Endothelial cell of umbilical vein (primary cell): ENCODE data around the gene HTRA3. TPM values are rescaled to one million over a fixed set of nuclear protein-coding genes. Genes with fewer than 3 reads are reported as not detected.
"Not testable (repeated sequence)": the region's sequence is repeated elsewhere in the genome, so short reads cannot be mapped to it uniquely, and the experiment has no call there.

Experiments used
- BruUV-seq: library from RNA; stranded (reverse); fragments of 400-500 nt; replicated peaks from 2 replicates; lab custom pipeline; 2021; lab: Mats Ljungman, UMichigan
- CTCF ChIA-PET: fragments of 300-600, 350-600 bp; sonication (Branson Sonifier 250); formaldehyde crosslinking; loops from one replicate; lab custom pipeline; 2021; ENCODE audit warnings: antibody characterized with exemption, inconsistent platforms; lab: Charles Lee
- POLR2A ChIA-PET: fragments of 300-600, 350-600 bp; sonication (Branson Sonifier 250); formaldehyde crosslinking; loops from one replicate; lab custom pipeline; 2021; ENCODE audit warnings: antibody characterized with exemption, inconsistent platforms; lab: Charles Lee
- DNase-seq: peaks from one replicate; pipeline ENCODE4 v3.0.0-alpha.2; 2011; ENCODE audit warnings: low read depth, low spot score
- FAIRE-seq: peaks from 2 replicates; lab custom pipeline; 2011; peaks lifted over from hg19 to GRCh38; lab: Jason Lieb, UNC
- H2AFZ ChIP-seq: 2 replicates; pipeline ENCODE4 v1.6.0; 2012; ENCODE audit warnings: low read depth, low read length, control low read depth, inconsistent platforms
- H3K27ac ChIP-seq: 2 replicates; pipeline ENCODE4 v1.5.1; 2011; ENCODE audit warnings: low read depth, mild to moderate bottlenecking, control low read depth, low read length, moderate library complexity; ENCODE audit not compliant: insufficient read depth
- H3K27me3 ChIP-seq, 2 experiments: 2 replicates each; pipeline versions ENCODE4 v1.6.0 to v1.6.1; 2011; ENCODE audit warnings: low read length in 2 of 2, mixed read lengths in 1 of 2; ENCODE audit not compliant: control insufficient read depth in 2 of 2, insufficient read depth in 2 of 2
- H3K36me3 ChIP-seq, 2 experiments: 2 replicates in 1 of 2; 3 replicates in 1 of 2; pipeline ENCODE4 v1.5.1; 2011; ENCODE audit warnings: low read length in 2 of 2, mild to moderate bottlenecking in 1 of 2, moderate library complexity in 1 of 2; ENCODE audit not compliant: control insufficient read depth in 2 of 2, insufficient read depth in 2 of 2; ENCODE audit errors: extremely low read depth in 1 of 2
- H3K4me1 ChIP-seq: 3 replicates; pipeline ENCODE4 v1.5.1; 2011; ENCODE audit warnings: mild to moderate bottlenecking, low read length; ENCODE audit not compliant: control insufficient read depth, insufficient read depth; ENCODE audit errors: extremely low read depth
- H3K4me2 ChIP-seq: 2 replicates; pipeline ENCODE4 v1.6.1; 2011; ENCODE audit warnings: low read length, control low read depth, mixed read lengths; ENCODE audit not compliant: insufficient read depth
- H3K4me3 ChIP-seq, 3 experiments: fragments of 200-600 bp in 1 of 3; sonication (generic), shearing (Covaris generic) in 1 of 3; replicated peaks in 1 of 3; 2 replicates each; pipeline ENCODE4 v1.5.1; 2011 to 2016; ENCODE audit warnings: control low read depth in 3 of 3, low read length in 3 of 3, mild to moderate bottlenecking in 2 of 3, inconsistent platforms in 1 of 3, low read depth in 1 of 3, moderate library complexity in 1 of 3; ENCODE audit not compliant: insufficient read depth in 1 of 3
- H3K79me2 ChIP-seq: 2 replicates; pipeline ENCODE4 v1.6.0; 2012; ENCODE audit warnings: low read length, inconsistent platforms; ENCODE audit not compliant: control insufficient read depth, insufficient read depth
- H3K9ac ChIP-seq: replicated peaks from 2 replicates; pipeline ENCODE3; 2011; ENCODE audit warnings: low read length, control low read depth; ENCODE audit not compliant: insufficient read depth; ENCODE audit errors: extremely low read depth
- H3K9me1 ChIP-seq: replicated peaks from 3 replicates; pipeline ENCODE4 v1.6.0; 2011; ENCODE audit warnings: mild to moderate bottlenecking, low read length; ENCODE audit not compliant: control insufficient read depth, insufficient read depth; ENCODE audit errors: extremely low read depth
- H3K9me3 ChIP-seq: replicated peaks from 2 replicates; pipeline ENCODE4 v1.5.1; 2012; ENCODE audit warnings: low read length, inconsistent platforms; ENCODE audit not compliant: control insufficient read depth, insufficient read depth
- H4K20me1 ChIP-seq: replicated peaks from 2 replicates; pipeline ENCODE3; 2011; ENCODE audit warnings: mild to moderate bottlenecking, low read length; ENCODE audit not compliant: control insufficient read depth, insufficient read depth; ENCODE audit errors: extremely low read depth
- EZH2 ChIP-seq: IDR thresholded peaks from 2 replicates; pipeline ENCODE4 v1.6.1; 2012; ENCODE audit warnings: borderline replicate concordance, low read depth, mild to moderate bottlenecking, moderate library complexity, low read length, inconsistent platforms; ENCODE audit not compliant: severe bottlenecking
- FOS ChIP-seq: IDR thresholded peaks from 2 replicates; pipeline ENCODE4 v1.6.1; 2011; ENCODE audit warnings: mild to moderate bottlenecking, low read length, moderate library complexity, borderline replicate concordance; ENCODE audit not compliant: insufficient read depth
- GATA2 ChIP-seq: IDR thresholded peaks from 2 replicates; pipeline ENCODE4 v1.7.0; 2011; ENCODE audit warnings: low read depth, mild to moderate bottlenecking, moderate library complexity, mixed read lengths, low read length; ENCODE audit not compliant: insufficient read length, insufficient read depth
- JUN ChIP-seq: IDR thresholded peaks from 2 replicates; pipeline ENCODE4 v1.6.1; 2011; ENCODE audit warnings: borderline replicate concordance, low read depth; ENCODE audit not compliant: insufficient read length, insufficient read depth
- MAX ChIP-seq: IDR thresholded peaks from 2 replicates; pipeline ENCODE4 v1.6.1; 2011; ENCODE audit not compliant: insufficient read depth, insufficient read length
- MYC ChIP-seq: IDR thresholded peaks from one replicate; pipeline ENCODE4 v1.6.1; 2011; ENCODE audit warnings: mild to moderate bottlenecking, low read depth, low read length
- POLR2A ChIP-seq: IDR thresholded peaks from 2 replicates; pipeline ENCODE4 v1.6.1; 2012; ENCODE audit warnings: low read depth, mild to moderate bottlenecking, control low read depth, low read length
- POLR2AphosphoS5 ChIP-seq: IDR thresholded peaks from 2 replicates; pipeline ENCODE4 v1.6.1; 2012; ENCODE audit warnings: low read depth, mild to moderate bottlenecking, control low read depth, low read length, moderate library complexity; ENCODE audit not compliant: insufficient read depth
- dilution Hi-C: fragments of 300-500 bp; cut with MboI; formaldehyde crosslinking; loops from one replicate; pipeline ENCODE4 v1.15.0; 2019; ENCODE audit warnings: low sequenced_read_pairs; ENCODE audit not compliant: extremely low pct_ligation_motif_present
- intact Hi-C: fragments of 100-400 bp; cut with micrococcal nuclease; formaldehyde crosslinking; loops from one replicate; pipeline ENCODE4 v1.10.0; 2022
- polyA plus RNA-seq, 4 experiments: library from polyadenylated mRNA; depleted of rRNA in 3 of 4; stranded (reverse) in 3 of 4; unstranded in 1 of 4; fragments of >200 nt; gene quantifications; 2 replicates each; pipeline versions ENCODE4 v1.2.1 to v1.2.3, GENCODE V29; 2011 to 2012; ENCODE audit warnings: missing spikeins in 1 of 4
- total RNA-seq: library from RNA; stranded (reverse); gene quantifications from 2 replicates; pipeline ENCODE4 v1.2.3, GENCODE V29; 2021
- TF ChIP-seq, protein P1 (sequence below), 2 donors: IDR thresholded peaks; 1 replicate in 1 of 2; 2 replicates in 1 of 2; pipeline ENCODE4 v1.5.1; 2011; ENCODE audit warnings: low read length in 2 of 2, mild to moderate bottlenecking in 2 of 2, moderate library complexity in 2 of 2, control low read depth in 1 of 2, inconsistent platforms in 1 of 2, low read depth in 1 of 2; ENCODE audit not compliant: insufficient read depth in 1 of 2; ENCODE audit errors: extremely low read depth in 1 of 2

Gene HTRA3
- total and polyA plus RNA-seq, 2 donors (not counting 3 experiments of a cell fraction or from before 2014, with no cell fraction given), result 9.0 to 12.0 TPM

DNA sequence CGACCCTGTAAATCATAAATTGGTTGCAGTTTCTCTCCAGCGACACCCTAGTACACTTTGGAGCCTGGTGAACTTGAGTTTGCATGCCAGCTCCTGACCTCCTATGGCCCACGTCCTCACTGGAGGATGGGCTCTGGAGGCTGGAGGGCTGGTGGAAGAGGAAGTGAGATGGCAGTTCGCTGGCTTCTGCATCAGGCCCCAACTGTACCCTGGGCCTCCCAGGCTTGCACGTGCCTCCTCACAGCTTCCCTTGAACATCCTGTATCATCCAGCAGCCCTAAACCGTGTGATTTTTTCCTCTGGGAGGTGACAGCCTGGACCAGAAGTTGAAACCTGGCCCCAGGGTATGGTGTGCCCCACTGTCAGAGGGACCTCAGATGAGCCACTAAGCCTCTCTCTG lies 78.5 kb downstream of the HTRA3 start:
- Histone ChIP-seq H3K4me3 (no peak overlapping the region), H3K4me1 (no peaks in the 10 kb centered on the region), H4K20me1 (no peaks in the 10 kb centered on the region), H3K27me3 (peaks cover 0 to 2% of the 10 kb centered on the region in 2 experiments), H3K79me2 (no peaks in the 10 kb centered on the region), H3K9me1 (no peaks in the 10 kb centered on the region), H3K36me3 (no peaks in the 10 kb centered on the region), H2AFZ (no peak overlapping the region), H3K9ac (no peak overlapping the region), H3K9me3 (no peaks in the 10 kb centered on the region), H3K27ac (no peak overlapping the region), H3K4me2 (no peak overlapping the region)
- intact Hi-C loops (no loop called here), dilution Hi-C loops (no loop called here)
- DNase-seq (no peak), FAIRE-seq (no peak)
- TF ChIP-seq MYC (no peak), EZH2 (no peak), POLR2AphosphoS5 (no peak), FOS (no peak), JUN (no peak), GATA2 (no peak), POLR2A (no peak), MAX (no peak)
- TF ChIP-seq, protein P1, sequence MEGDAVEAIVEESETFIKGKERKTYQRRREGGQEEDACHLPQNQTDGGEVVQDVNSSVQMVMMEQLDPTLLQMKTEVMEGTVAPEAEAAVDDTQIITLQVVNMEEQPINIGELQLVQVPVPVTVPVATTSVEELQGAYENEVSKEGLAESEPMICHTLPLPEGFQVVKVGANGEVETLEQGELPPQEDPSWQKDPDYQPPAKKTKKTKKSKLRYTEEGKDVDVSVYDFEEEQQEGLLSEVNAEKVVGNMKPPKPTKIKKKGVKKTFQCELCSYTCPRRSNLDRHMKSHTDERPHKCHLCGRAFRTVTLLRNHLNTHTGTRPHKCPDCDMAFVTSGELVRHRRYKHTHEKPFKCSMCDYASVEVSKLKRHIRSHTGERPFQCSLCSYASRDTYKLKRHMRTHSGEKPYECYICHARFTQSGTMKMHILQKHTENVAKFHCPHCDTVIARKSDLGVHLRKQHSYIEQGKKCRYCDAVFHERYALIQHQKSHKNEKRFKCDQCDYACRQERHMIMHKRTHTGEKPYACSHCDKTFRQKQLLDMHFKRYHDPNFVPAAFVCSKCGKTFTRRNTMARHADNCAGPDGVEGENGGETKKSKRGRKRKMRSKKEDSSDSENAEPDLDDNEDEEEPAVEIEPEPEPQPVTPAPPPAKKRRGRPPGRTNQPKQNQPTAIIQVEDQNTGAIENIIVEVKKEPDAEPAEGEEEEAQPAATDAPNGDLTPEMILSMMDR (IDR thresholded peaks at IDR 0.05; ENCODE audit: extremely low read depth in 1 of 2, insufficient read depth in 1 of 2, low read depth in 1 of 2, low read length in 2 of 2), result no peak
- BruUV-seq, result no TSS peak
- ChIA-PET CTCF (interaction anchor here (0.6 kb wide), 1 partner anchor 55 kb away, joined by 3 read pairs; no protein-coding TSS in a partner anchor), POLR2A (no interaction called here)

GRCh38 chr4:8349236-8349635 lies 79.7 kb downstream of the HTRA3 start:
- H3K27me3 ChIP-seq, DNase-seq, H3K4me3 ChIP-seq, BruUV-seq, H3K79me2 ChIP-seq, dilution Hi-C loops, FAIRE-seq, POLR2A ChIA-PET, intact Hi-C loops, H3K4me2 ChIP-seq, H3K9me3 ChIP-seq, H4K20me1 ChIP-seq, H3K36me3 ChIP-seq, H3K4me1 ChIP-seq, H2AFZ ChIP-seq, H3K9me1 ChIP-seq, H3K27ac ChIP-seq, CTCF ChIA-PET, H3K9ac ChIP-seq: not testable (repeated sequence)
